ENCODE results near the gene SEMG2. TPM values are rescaled to one million over a fixed set of nuclear protein-coding genes. Genes with fewer than 3 reads are reported as not detected.

The SEMG2 gene
- total RNA-seq, 1 experiment from 2014 or later, result not detected

GRCh38 chr20:45206725-45207124, 14.4 kb upstream of the SEMG2 start, which contains the start of gene SEMG1:
Gene SEMG1, plus strand, starts transcription at chr20:45207033. Its CDS starts 21 bp downstream, at chr20:45207054.
- TF ChIP-seq EZH2phosphoT487 (IDR thresholded peaks at IDR 0.05; ENCODE audit: borderline replicate concordance), result no peak
- no peak for TF ChIP-seq POLR2A (IDR thresholded peaks at IDR 0.05; ENCODE audit: borderline replicate concordance, extremely low read depth, insufficient read depth, insufficient read length)
- no peak for TF ChIP-seq EGR1 (IDR thresholded peaks at IDR 0.05; ENCODE audit: low read depth)
- TF ChIP-seq ZNF274 (IDR thresholded peaks at IDR 0.05; ENCODE audit: low read depth, low read length), result no peak
- ATAC-seq (no peak), DNase-seq (ENCODE audit: low read depth, low spot score) (no peak)
- ChIA-PET CTCF (interaction anchor here (2.1 kb wide), 1 partner anchor 23 kb away, joined by 7 read pairs; no protein-coding TSS in a partner anchor), RAD21 (ENCODE audit: low non-redundant PET in 1 of 2, low total read pairs in 2 of 2, uncharacterized antibody in 2 of 2, unreplicated experiment in 2 of 2) (no interaction called here), POLR2A (no interaction called here)
- Histone ChIP-seq H3K4me3 (replicated peaks in 1 of 2; ENCODE audit: low read depth in 1 of 2, low read length in 2 of 2) (no peak within 1 kb of the TSS), H3K79me2 (ENCODE audit: insufficient read depth, low read length) (no peaks in the 10 kb centered on the region), H3K27me3 (ENCODE audit: insufficient read depth, low read length) (peaks cover 29% of the 10 kb centered on the region), H3K9me2 (ENCODE audit: insufficient read depth) (no peaks in the 10 kb centered on the region), H3K9me3 (ENCODE audit: control insufficient read depth in 1 of 2, insufficient read depth in 1 of 2, low read depth in 1 of 2, low read length in 2 of 2) (no peaks in the 10 kb centered on the region), H3K4me2 (ENCODE audit: low read length) (no peak within 1 kb of the TSS), H3K36me3 (ENCODE audit: control insufficient read depth in 1 of 2, insufficient read depth in 2 of 2, low read length in 2 of 2) (no peaks in the 10 kb centered on the region), H3K4me1 (ENCODE audit: control insufficient read depth in 1 of 2, insufficient read depth in 2 of 2, low read length in 2 of 2) (no peaks in the 10 kb centered on the region), H3K9ac (ENCODE audit: low read length) (no peak within 1 kb of the TSS), H3K27ac (ENCODE audit: low read depth, low read length) (no peak within 1 kb of the TSS), H2AFZ (ENCODE audit: low read depth, low read length, poor library complexity, severe bottlenecking) (no peak within 1 kb of the TSS), H4K20me1 (ENCODE audit: insufficient read depth) (no peaks in the 10 kb centered on the region)
- BruUV-seq (replicated peaks), result no TSS peak
- intact Hi-C loops (cut with micrococcal nuclease), result no loop called here

GRCh38 chr20:45209924-45210323, 11.2 kb upstream of the SEMG2 start:
- Histone ChIP-seq H3K4me2 (ENCODE audit: low read length) (no peak overlapping the region), H3K4me3 (replicated peaks in 1 of 2; ENCODE audit: low read depth in 1 of 2, low read length in 2 of 2) (no peak overlapping the region), H3K36me3 (ENCODE audit: control insufficient read depth in 1 of 2, insufficient read depth in 2 of 2, low read length in 2 of 2) (no peaks in the 10 kb centered on the region), H4K20me1 (ENCODE audit: insufficient read depth) (no peaks in the 10 kb centered on the region), H3K79me2 (ENCODE audit: insufficient read depth, low read length) (no peaks in the 10 kb centered on the region), H3K4me1 (ENCODE audit: control insufficient read depth in 1 of 2, insufficient read depth in 2 of 2, low read length in 2 of 2) (no peaks in the 10 kb centered on the region), H3K9ac (ENCODE audit: low read length) (no peak overlapping the region), H3K27me3 (ENCODE audit: insufficient read depth, low read length) (peaks cover 34% of the 10 kb centered on the region), H3K9me3 (ENCODE audit: control insufficient read depth in 1 of 2, insufficient read depth in 1 of 2, low read depth in 1 of 2, low read length in 2 of 2) (no peaks in the 10 kb centered on the region), H3K27ac (ENCODE audit: low read depth, low read length) (no peak overlapping the region), H2AFZ (ENCODE audit: low read depth, low read length, poor library complexity, severe bottlenecking) (no peak overlapping the region), H3K9me2 (ENCODE audit: insufficient read depth) (no peaks in the 10 kb centered on the region)
- intact Hi-C loops (cut with micrococcal nuclease), result no loop called here
- no peak for DNase-seq (ENCODE audit: low read depth, low spot score)
- no TSS peak for BruUV-seq (replicated peaks)
- no peak for TF ChIP-seq ATF3 (IDR thresholded peaks at IDR 0.05)
- TF ChIP-seq CEBPB (IDR thresholded peaks at IDR 0.05; ENCODE audit: low read depth), result no peak
- no peak for TF ChIP-seq JUND (IDR thresholded peaks at IDR 0.05)
- ChIA-PET POLR2A (no interaction called here), CTCF (no interaction called here), RAD21 (ENCODE audit: low non-redundant PET in 1 of 2, low total read pairs in 2 of 2, uncharacterized antibody in 2 of 2, unreplicated experiment in 2 of 2) (no interaction called here)
- no peak for ATAC-seq
